ENCODE measurements around the gene GSK3B.

GSK3B gene

DNA sequence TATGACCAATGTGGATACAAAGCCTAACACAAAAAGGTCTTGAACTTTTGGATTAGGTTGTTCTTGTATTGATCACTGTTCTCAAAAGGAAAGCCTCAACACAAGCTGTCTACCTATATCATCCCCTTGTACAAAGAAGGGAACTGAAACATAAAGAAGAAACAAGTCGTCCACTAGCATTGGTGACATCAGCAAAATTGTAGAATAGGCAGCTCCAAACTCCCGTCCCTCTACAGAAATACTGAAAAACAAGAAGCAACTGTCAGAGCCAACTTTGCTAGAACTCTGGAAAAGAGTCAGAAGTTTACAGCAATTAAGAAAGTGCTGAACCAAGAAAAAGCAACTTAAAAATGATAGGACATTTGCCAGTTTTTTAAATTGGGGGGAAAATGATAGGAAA, 319.8 kb downstream of the GSK3B start:
- no peaks in the 10 kb centered on the region for H3K4me1 Mint-ChIP-seq
- no peaks in the 10 kb centered on the region for H3K36me3 Mint-ChIP-seq
- peaks cover 4% of the 10 kb centered on the region for H3K9me3 Mint-ChIP-seq
- H3K27ac Mint-ChIP-seq = no peak overlapping the region
- no peak overlapping the region for H3K4me3 Mint-ChIP-seq
- CTCF ChIA-PET = interaction anchor here (0.6 kb wide), 1 partner anchor 15 kb away, joined by 4 read pairs; no protein-coding TSS in a partner anchor
- H3K27me3 Mint-ChIP-seq = peaks cover 11% of the 10 kb centered on the region
- no peak for DNase-seq
